Vagina (tissue), 2 donors: ENCODE results near the gene FSTL4. TPM values are rescaled to one million over a fixed set of nuclear protein-coding genes. Genes with fewer than 3 reads are reported as not detected.

ENCODE experiments used
- DNase-seq, 2 donors: peaks; one replicate each; pipeline ENCODE4 v3.0.0-alpha.2; 2017; ENCODE audit errors: extremely low spot score in 2 of 2
- H3K27ac ChIP-seq: fragments of 200-600 bp; sonication (generic); one replicate; pipeline ENCODE4 v1.5.1; 2019
- H3K27me3 ChIP-seq: fragments of 200-600 bp; sonication (generic); one replicate; pipeline ENCODE4 v1.5.1; 2019
- H3K36me3 ChIP-seq, 2 donors: fragments of 200-600 bp; sonication (generic); one replicate each; pipeline ENCODE4 v1.5.1; 2017 to 2019
- H3K4me1 ChIP-seq: fragments of 200-600 bp; sonication (generic); one replicate; pipeline ENCODE4 v1.5.1; 2019
- H3K4me3 ChIP-seq, 2 donors: fragments of 200-600 bp; sonication (generic); 1 replicate in 1 of 2; 2 replicates in 1 of 2; pipeline ENCODE4 v1.5.1; 2016 to 2019
- H3K9me3 ChIP-seq: fragments of 200-600 bp; sonication (generic); one replicate; pipeline ENCODE4 v1.5.1; 2019
- POLR2A ChIP-seq, 2 donors: fragments of 450-650 bp; IDR thresholded peaks; one replicate each; pipeline ENCODE4 v1.6.1; 2017; ENCODE audit warnings: antibody characterized with exemption in 2 of 2, mild to moderate bottlenecking in 2 of 2, moderate library complexity in 2 of 2
- POLR2AphosphoS5 ChIP-seq, 2 donors: sonication (generic); formaldehyde crosslinking; IDR thresholded peaks; one replicate each; pipeline ENCODE4 v1.9.0; 2017; ENCODE audit warnings: antibody characterized with exemption in 2 of 2, mild to moderate bottlenecking in 2 of 2, low read depth in 1 of 2; ENCODE audit not compliant: insufficient read depth in 1 of 2
- intact Hi-C: fragments of 100-400 bp; cut with DNase I; formaldehyde crosslinking; loops from one replicate; pipeline ENCODE4 v1.15.1; 2023
- total RNA-seq: library from RNA; depleted of rRNA; stranded (reverse); fragments of >200 nt; gene quantifications from one replicate; pipeline ENCODE4 v1.2.3, GENCODE V29; 2016
- TF ChIP-seq, protein P1 (sequence below), 3 experiments: fragments of 450-650 bp in 2 of 3; fragments of 200-600 bp in 1 of 3; sonication (generic) in 1 of 3; IDR thresholded peaks; one replicate each; pipeline ENCODE4 v1.5.1; 2017 to 2019; ENCODE audit warnings: antibody characterized with exemption in 3 of 3, mild to moderate bottlenecking in 2 of 3, moderate library complexity in 2 of 3

Gene FSTL4
- total RNA-seq, 1 donor from 2014 or later: 3.7 TPM

DNA sequence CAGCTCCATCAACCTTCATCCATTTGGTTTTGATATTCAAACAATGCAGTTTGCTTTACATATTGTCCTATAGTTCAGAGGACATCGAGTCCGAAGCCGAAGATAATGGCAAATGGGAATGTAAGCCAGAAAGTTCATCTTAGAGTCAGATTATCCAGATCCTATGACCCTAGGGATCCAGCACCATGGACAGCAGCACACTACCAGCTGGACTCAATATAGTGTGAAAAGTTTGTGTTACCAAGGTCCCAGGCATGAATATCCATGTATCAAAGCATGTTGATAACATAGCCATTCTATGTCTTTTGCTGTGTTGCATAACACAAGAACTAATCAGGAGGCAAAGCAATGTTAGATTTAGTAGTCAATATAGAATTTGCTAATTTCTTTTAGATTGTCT lies 46.3 kb downstream of the FSTL4 start:
- intact Hi-C loops: no loop called here
- TF ChIP-seq POLR2A (IDR thresholded peaks at IDR 0.05): no peak
- TF ChIP-seq POLR2AphosphoS5 (IDR thresholded peaks at IDR 0.05; ENCODE audit: insufficient read depth in 1 of 2, low read depth in 1 of 2): no peak
- TF ChIP-seq, protein P1, sequence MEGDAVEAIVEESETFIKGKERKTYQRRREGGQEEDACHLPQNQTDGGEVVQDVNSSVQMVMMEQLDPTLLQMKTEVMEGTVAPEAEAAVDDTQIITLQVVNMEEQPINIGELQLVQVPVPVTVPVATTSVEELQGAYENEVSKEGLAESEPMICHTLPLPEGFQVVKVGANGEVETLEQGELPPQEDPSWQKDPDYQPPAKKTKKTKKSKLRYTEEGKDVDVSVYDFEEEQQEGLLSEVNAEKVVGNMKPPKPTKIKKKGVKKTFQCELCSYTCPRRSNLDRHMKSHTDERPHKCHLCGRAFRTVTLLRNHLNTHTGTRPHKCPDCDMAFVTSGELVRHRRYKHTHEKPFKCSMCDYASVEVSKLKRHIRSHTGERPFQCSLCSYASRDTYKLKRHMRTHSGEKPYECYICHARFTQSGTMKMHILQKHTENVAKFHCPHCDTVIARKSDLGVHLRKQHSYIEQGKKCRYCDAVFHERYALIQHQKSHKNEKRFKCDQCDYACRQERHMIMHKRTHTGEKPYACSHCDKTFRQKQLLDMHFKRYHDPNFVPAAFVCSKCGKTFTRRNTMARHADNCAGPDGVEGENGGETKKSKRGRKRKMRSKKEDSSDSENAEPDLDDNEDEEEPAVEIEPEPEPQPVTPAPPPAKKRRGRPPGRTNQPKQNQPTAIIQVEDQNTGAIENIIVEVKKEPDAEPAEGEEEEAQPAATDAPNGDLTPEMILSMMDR (IDR thresholded peaks at IDR 0.05): no peak
- DNase-seq: no peak
- Histone ChIP-seq H3K27ac (no peak overlapping the region), H3K4me1 (no peaks in the 10 kb centered on the region), H3K4me3 (no peak overlapping the region), H3K9me3 (no peaks in the 10 kb centered on the region), H3K27me3 (no peaks in the 10 kb centered on the region), H3K36me3 (no peaks in the 10 kb centered on the region)

DNA sequence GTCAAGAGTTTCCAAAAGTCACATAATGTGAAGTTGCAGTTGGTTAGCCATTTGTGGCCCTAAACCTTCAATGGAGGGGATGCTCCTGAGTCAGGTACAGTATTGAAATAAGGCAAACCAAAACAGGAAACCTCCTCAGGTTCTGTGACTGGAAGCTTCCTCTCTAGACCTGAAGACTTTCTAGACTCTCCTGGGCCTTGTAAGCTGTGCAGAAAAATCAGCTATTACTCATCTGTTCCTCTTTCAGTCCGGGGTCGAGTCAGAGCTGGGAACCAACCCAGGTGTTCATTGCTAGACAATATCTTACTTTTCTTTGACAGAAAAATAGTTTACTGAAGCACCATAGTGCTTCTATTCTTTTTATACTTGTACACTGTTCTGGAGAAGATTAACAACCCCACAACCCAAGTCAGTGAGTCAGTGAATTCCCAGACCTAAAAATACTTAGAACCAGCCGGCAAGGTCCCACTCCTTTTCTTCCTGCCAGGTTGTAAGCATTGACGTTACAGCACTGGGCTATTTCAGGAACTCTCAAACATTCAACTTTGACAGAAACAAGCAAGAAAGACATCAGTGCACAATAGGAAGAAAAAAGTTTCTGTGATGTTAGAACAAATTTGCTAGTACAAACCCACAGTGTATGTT lies 47.3 kb downstream of the FSTL4 start:
- H3K27ac ChIP-seq: no peak overlapping the region
- H3K27me3 ChIP-seq: no peaks in the 10 kb centered on the region
- DNase-seq: no peak
- H3K4me1 ChIP-seq: no peaks in the 10 kb centered on the region
- H3K36me3 ChIP-seq: no peaks in the 10 kb centered on the region
- intact Hi-C loops: no loop called here
- no peak overlapping the region for H3K4me3 ChIP-seq
- no peak for TF ChIP-seq POLR2AphosphoS5 (IDR thresholded peaks at IDR 0.05; ENCODE audit: insufficient read depth in 1 of 2, low read depth in 1 of 2)
- TF ChIP-seq, protein P1 (IDR thresholded peaks at IDR 0.05): no peak
- no peak for TF ChIP-seq POLR2A (IDR thresholded peaks at IDR 0.05)
- H3K9me3 ChIP-seq: no peaks in the 10 kb centered on the region

DNA sequence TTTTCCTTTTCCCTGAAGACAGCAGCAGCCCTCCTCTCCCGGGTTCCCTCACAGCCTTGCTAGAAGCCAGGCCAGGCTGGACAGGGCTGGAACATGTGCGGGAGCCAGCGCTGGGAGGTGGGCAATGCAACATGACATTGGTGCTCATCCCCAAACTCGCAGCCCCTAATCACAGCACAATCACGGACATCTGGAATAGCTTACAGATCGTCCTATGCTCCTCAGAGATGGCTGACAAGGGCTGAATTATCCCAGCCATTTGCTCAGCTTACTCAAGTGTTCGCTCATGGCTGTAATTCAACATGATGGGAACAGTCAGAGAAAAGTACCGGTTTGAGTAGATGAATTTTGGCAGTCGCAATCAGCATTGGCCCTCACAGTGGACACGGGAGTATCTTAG lies 49.8 kb downstream of the FSTL4 start:
- intact Hi-C loops: no loop called here
- Histone ChIP-seq H3K27ac (no peak overlapping the region), H3K4me1 (no peaks in the 10 kb centered on the region), H3K36me3 (no peaks in the 10 kb centered on the region), H3K27me3 (no peaks in the 10 kb centered on the region), H3K4me3 (no peak overlapping the region), H3K9me3 (no peaks in the 10 kb centered on the region)
- no peak for DNase-seq
- TF ChIP-seq, protein P1 (IDR thresholded peaks at IDR 0.05): no peak
- TF ChIP-seq POLR2AphosphoS5 (IDR thresholded peaks at IDR 0.05; ENCODE audit: insufficient read depth in 1 of 2, low read depth in 1 of 2) (no peak), POLR2A (IDR thresholded peaks at IDR 0.05) (no peak)

DNA sequence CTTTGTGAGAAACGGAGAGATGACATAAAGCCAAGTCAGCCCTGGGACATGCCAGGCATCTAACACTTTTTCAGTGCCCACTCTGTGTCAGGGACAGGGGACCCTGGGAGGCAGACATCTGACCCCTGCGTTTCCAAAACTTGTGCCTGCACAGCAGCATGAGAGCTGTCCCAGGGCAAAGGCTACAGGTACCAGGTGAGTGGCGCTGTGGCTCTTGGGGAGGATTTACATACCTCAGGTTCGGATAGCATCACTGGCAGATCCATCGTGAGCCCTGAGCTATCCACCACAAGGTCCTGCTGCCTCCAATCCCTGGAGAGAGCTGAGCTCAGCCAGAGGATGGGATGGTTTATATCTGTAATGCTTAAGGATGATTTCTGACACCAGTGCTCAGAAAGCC lies 52.4 kb downstream of the FSTL4 start:
- intact Hi-C loops: no loop called here
- H3K4me1 ChIP-seq: no peaks in the 10 kb centered on the region
- DNase-seq: no peak

GRCh38 chr5:133556551-133556950 lies 55.8 kb downstream of the FSTL4 start:
- DNase-seq: no peak
- no peaks in the 10 kb centered on the region for H3K27me3 ChIP-seq
- H3K4me3 ChIP-seq: no peak overlapping the region
- H3K9me3 ChIP-seq: no peaks in the 10 kb centered on the region
- TF ChIP-seq, protein P1 (IDR thresholded peaks at IDR 0.05): no peak
- TF ChIP-seq POLR2AphosphoS5 (IDR thresholded peaks at IDR 0.05; ENCODE audit: insufficient read depth in 1 of 2, low read depth in 1 of 2) (no peak), POLR2A (IDR thresholded peaks at IDR 0.05) (no peak)
- intact Hi-C loops: no loop called here
- no peak overlapping the region for H3K27ac ChIP-seq
- H3K4me1 ChIP-seq: no peaks in the 10 kb centered on the region
- H3K36me3 ChIP-seq: no peaks in the 10 kb centered on the region

More for the DNA sequence above, 52.4 kb downstream of the FSTL4 start:
- H3K9me3 ChIP-seq: no peaks in the 10 kb centered on the region
- no peak for TF ChIP-seq POLR2AphosphoS5 (IDR thresholded peaks at IDR 0.05; ENCODE audit: insufficient read depth in 1 of 2, low read depth in 1 of 2)
- TF ChIP-seq POLR2A (IDR thresholded peaks at IDR 0.05): no peak
- TF ChIP-seq, protein P1 (IDR thresholded peaks at IDR 0.05): no peak
- no peaks in the 10 kb centered on the region for H3K36me3 ChIP-seq
- no peaks in the 10 kb centered on the region for H3K27me3 ChIP-seq
- no peak overlapping the region for H3K4me3 ChIP-seq
- no peak overlapping the region for H3K27ac ChIP-seq
